GM13977 (cell line): ENCODE data around the gene PACS1.

Experiments
- DNase-seq: peaks from one replicate; pipeline ENCODE4 v3.0.0; 2012; ENCODE audit warnings: low spot score
- in situ Hi-C: fragments of 300-500 bp; cut with MboI; formaldehyde crosslinking; loops from one replicate; pipeline ENCODE4 v1.12.0; 2022; ENCODE audit warnings: low sequenced_read_pairs, low pct_unique_long_range_greater_than_20kb, mixed read lengths, inconsistent platforms; ENCODE audit not compliant: unreplicated experiment
- TF ChIP-seq, protein P1 (sequence below): IDR thresholded peaks from 2 replicates; pipeline ENCODE4 v1.5.1; 2012; ENCODE audit warnings: mild to moderate bottlenecking, control low read depth; ENCODE audit not compliant: insufficient read depth; ENCODE audit errors: extremely low read depth, missing control alignments

The PACS1 gene

DNA sequence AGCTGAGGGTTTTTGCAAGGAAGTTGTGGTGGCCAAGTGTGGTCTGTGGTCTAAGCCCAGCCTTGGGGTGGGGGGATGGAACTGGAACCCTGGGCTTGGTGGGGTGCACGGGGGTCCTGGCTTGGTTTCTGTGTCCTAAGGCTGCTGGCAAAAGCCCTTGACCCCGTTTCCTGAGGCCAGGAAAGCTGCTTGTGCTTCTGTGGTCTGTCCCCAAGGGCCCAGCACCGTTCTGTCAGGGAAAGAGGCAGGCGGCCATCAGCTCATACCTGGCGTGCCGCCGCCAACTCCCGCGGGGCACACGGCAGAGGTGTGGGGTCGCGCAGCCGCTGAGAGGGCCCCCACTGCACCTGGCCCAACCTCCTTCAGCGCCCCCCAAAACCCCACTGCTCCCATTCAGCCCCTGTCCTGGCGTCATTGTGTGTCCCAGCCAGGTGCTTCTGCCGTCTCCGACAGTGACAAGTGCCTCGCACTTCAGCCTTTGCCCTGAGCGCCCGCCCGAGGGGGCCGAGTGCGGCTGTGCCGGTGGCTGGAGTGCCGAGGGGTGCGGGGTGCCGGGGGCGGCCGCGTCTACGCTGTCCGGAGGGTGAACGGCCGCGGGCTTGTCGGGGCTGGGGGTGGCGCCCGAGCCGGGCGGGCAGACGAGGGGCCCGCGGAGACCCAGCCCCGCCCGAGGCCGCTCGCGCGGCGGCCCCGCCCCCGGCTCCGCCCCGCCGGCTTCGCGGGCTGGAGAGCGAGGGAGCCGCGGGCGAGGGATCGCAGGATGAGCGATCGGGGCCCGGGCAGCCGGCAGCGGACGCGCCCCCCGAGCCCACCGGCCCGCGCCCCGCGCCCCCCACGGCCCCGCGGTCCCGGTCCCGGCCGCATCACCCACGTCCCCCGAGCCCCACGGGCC lies 207.6 kb downstream of the PACS1 start, which contains the start of gene CNIH2:
TSS of gene CNIH2 (plus strand) at position 705 of the 892 bp plus-strand sequence. CDS start 282 bp downstream, outside the sequence.
- TF ChIP-seq, protein P1, sequence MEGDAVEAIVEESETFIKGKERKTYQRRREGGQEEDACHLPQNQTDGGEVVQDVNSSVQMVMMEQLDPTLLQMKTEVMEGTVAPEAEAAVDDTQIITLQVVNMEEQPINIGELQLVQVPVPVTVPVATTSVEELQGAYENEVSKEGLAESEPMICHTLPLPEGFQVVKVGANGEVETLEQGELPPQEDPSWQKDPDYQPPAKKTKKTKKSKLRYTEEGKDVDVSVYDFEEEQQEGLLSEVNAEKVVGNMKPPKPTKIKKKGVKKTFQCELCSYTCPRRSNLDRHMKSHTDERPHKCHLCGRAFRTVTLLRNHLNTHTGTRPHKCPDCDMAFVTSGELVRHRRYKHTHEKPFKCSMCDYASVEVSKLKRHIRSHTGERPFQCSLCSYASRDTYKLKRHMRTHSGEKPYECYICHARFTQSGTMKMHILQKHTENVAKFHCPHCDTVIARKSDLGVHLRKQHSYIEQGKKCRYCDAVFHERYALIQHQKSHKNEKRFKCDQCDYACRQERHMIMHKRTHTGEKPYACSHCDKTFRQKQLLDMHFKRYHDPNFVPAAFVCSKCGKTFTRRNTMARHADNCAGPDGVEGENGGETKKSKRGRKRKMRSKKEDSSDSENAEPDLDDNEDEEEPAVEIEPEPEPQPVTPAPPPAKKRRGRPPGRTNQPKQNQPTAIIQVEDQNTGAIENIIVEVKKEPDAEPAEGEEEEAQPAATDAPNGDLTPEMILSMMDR, result no peak
- peak; percentile 83 for DNase-seq
- in situ Hi-C loops, result no loop called here

DNA sequence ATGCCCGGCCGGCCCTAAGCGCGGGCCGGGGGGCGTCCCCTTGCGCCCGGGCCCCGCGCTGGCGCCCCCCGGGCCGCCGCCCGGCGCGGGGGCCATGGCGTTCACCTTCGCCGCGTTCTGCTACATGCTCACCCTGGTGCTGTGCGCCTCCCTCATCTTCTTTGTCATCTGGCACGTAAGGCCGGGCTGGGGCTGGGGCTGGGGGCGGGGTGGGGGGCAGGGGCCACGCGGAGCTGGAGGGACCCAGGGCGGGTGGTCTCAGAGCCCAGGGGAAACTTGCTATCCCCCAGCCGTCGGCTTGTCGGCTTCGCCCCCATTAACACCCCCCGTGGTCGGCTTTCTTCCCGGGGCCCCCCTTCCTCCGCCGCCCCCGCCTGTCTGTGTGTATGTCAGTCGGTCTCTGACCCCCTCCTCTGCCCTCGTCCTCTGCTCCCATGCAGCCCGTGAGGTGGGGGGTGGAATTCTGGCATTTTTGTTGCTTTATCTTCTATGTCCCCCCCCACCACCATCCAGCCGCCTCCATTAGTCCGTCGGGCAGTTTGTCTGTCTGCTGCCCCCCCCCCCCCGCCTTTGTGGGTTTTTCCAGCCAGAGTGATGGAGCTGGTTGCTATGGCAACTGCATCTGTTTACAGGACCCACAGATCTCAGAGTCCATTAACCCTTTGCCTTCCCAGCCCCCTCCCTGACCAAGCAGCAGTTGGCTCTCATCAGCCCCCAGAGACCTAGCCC lies 208.5 kb downstream of the PACS1 start:
- in situ Hi-C loops, result no loop called here
- no peak for DNase-seq
- TF ChIP-seq, protein P1, result no peak

DNA sequence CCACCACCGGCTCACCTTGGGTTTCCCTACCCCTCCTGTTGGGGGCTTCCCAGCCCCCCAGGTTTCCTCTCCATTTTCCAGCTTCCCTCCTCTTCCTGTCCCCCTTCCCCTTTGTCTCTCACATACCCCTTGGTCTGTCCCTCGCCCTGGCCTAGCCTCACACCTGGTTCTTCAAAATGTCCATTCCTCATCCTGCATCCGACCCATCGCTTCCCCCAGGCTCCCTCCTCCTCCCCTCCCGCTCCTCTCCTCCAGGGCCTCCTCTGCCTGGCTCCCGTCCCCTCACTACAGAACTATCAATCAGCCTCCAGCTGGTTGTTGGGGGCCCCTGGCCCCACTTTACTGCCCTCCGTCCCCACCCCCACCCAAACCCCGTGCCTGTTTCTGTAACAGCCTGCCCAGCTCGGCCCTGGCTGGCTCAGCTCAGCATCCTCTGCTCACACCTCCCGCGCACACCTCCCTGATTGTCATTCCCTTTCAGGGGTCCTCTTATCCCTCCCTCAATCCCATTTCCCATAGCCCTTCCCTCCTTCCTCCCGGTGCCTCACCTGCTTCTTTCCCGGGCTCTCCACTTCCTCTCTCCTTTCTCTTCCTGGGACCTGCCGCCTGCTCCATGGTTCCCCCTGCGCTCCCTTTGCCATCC lies 209.1 kb downstream of the PACS1 start:
- TF ChIP-seq, protein P1, result no peak
- in situ Hi-C loops, result no loop called here
- DNase-seq, result no peak

DNA sequence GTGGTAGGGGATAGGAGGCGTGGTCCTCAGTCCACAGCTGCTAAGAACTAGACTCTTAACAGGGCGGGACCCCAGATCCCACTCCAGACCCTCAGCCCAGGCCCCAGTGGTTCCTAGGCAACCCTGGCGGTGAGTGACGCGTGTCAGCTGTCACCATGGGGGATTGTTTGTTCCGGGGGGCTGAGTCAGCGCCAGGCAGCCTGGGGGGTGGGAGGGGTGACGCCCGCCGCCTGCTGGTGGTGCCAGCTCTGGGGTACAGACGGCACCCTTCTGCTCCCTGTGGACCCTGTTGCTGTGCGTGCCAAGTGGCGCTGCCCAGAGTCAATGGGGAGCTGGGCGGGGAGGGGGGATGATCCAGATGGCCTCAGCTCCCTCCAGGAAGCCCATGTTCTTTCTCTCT lies 210.4 kb downstream of the PACS1 start:
- TF ChIP-seq, protein P1, result no peak
- DNase-seq, result no peak
- in situ Hi-C loops, result no loop called here

DNA sequence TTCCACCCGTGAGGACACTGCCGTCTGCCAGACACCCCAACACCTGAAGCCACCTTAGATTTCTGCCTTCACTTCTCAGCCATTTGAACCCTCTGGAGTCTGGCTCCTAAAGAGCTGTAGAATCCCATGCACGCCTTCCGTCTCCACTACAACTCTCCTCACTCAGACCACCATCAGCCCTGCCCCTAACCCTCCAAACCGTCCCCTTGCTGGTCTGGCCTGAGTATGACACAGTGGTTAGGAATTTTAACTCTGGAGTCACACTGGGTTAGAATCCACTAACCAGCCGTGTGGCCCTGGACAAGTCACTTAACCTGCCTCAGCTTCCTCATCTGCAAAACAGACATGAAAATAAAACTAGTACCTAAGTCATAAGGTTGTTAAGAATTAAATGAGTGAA lies 210.9 kb downstream of the PACS1 start:
- no peak for DNase-seq
- TF ChIP-seq, protein P1, result no peak
- in situ Hi-C loops, result no loop called here

DNA sequence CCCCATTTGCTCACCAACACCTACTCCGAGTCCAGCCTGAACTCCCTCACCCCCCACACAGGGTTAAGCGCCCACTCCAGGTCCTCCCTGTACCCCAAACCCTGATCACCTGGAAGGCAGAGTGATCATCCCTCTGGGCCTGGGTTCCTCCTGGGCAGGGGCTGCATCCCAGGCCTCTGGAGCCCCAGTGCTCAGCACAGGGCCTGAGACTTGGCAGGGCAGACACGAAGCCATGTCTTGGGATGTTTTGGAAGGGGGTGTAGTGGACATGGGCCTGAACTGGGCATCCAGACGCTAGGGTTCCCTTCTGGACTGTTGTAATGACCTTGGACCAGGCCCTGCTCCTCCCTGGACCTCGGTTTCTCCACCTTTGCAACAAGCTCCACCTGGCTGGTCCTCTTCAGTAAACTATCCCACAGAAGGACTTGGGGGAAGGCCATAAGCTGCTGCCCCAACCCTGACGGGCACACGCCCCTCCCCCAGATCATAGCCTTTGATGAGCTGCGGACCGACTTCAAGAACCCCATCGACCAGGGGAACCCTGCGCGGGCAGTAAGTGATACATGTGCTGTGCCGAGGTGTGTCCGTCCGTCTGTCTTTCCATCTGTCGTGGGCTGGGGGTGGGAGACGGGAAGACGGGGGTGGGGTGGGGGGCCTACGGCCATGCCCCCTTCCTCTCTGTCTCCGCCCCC lies 211.8 kb downstream of the PACS1 start:
- in situ Hi-C loops, result no loop called here
- DNase-seq, result no peak

More for the DNA sequence above, 211.8 kb downstream of the PACS1 start:
- TF ChIP-seq, protein P1, result no peak
